SHP77 (cell line): ENCODE measurements around the gene COL18A1.

Experiments used
- DNase-seq, 2 experiments: peaks; one replicate each; lab custom pipeline; 2025; lab: John Stamatoyannopoulos, UW

Gene COL18A1

DNA sequence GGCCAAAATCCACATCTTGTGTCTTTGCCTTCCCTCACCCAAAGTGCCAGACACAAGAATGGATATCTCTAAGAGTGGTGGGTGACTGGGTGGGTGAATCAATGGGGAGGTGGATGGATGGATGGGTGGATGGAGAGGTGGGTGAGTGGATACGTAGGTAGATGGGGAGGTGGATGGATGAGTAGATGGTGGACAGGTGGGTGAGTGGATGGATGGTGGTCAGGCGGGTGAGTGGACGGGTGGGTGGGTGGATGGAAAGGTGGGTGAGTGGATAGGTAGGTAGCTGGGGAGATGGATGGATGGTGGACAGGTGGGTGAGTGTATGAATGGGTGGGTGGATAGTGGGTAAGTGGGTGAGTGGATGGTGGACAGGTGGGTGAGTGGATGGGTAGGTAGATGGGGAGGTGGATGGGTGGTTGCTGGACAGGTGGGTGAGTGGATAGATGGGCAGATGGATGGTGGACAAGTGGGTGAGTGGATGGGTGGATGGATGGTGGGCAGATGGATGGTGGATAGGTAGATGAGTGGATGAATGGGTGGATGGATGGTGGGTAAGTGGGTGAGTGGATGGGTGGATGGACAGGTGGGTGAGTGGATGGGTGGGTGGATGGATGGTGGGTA, 103.0 kb downstream of the COL18A1 start:
- no peak for DNase-seq

DNA sequence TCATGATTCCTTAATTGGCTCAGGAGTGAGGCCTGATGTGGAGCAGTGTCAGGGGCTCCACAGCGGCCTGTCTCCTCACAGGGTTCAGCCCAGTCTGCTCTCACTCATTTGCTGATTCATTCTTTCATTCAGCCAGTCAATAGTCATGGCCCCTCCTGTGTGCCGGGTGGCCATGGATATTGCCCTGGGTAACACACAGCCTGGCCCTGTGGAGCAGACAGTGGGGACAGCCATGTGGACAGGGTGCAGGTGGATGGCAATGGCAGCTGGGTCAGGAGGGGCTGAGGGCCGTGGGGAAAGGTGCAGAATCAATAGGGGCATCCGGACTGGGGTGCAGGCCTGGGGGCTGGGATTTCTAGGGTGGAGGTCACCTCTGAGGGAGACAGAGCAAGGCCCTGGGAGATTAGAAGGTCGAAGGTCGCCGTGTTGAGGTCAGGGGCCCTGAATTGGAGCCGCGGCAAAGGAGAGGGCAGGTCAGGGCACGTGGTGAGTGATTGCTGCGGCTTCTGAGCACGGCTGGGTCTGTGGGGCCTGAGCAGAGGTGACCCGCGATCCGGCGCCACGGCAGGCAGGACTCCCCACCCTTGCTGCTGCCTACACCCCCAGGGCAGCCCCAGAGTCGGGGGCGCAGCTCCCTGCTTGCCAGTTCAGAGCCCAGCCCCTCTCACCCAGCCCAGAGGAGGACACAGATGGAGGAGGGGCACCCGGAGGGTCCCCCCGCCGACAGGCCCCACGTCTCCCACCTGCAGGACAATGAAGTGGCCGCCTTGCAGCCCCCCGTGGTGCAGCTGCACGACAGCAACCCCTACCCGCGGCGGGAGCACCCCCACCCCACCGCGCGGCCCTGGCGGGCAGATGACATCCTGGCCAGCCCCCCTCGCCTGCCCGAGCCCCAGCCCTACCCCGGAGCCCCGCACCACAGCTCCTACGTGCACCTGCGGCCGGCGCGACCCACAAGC, 103.9 kb downstream of the COL18A1 start:
- no peak for DNase-seq

DNA sequence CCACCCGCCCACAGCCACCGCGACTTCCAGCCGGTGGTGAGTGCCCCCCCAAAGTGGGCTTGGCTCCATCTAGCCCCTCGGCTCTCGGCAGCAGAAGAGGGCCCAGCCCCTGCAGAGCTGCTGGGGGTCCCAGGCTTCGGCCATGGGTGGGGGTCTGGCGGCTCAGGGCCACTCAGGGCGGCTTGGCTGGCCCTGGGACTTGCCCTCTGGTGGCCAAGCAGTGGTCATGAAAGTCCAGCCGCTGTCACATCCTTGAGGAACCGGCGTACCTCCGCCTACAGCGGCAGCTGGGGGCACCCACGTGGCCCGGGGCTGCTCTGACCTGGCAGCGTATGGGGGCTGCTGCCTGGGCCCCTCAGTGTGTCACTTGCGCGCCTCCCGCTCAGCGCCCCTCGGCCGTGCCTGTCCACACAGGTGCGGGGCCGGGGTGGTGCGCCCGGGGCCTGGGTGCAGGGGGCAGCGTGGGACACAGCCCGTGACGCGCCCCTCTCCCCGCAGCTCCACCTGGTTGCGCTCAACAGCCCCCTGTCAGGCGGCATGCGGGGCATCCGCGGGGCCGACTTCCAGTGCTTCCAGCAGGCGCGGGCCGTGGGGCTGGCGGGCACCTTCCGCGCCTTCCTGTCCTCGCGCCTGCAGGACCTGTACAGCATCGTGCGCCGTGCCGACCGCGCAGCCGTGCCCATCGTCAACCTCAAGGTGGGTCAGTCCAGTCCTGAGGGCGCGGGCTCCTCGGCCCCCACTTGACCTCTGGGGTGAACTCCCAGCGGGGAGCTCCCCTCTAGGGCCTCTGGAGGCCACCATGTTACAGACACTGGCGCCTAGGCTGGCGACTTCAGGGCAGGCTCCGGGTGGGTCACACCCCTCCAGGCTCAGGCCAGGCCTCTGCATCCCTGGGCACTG, 104.9 kb downstream of the COL18A1 start:
- no peak for DNase-seq

DNA sequence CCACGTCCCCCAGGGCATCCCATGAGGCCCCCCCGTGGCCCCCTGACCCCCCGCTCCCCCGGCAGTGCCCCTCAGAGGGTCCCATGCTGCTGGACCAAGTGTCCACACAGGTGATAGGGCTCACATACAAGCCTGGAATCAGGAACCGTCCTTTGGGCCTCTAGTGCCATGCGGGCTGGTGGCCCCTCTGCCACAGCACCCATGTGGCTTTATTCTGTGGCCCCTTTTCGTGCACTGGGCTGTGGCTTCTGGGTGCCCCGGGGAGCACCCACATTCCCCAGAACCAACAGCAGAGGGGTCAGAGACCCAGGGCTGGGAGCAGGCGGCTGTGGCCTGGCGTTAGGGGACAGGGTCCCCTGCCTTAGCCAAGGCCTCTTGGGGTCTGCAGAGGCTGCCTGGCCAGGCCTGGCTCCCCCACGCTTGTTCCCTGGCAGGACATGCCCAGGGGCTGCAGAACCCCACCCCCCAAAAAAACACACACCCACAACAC, 105.5 kb downstream of the COL18A1 start:
- no peak for DNase-seq

DNA sequence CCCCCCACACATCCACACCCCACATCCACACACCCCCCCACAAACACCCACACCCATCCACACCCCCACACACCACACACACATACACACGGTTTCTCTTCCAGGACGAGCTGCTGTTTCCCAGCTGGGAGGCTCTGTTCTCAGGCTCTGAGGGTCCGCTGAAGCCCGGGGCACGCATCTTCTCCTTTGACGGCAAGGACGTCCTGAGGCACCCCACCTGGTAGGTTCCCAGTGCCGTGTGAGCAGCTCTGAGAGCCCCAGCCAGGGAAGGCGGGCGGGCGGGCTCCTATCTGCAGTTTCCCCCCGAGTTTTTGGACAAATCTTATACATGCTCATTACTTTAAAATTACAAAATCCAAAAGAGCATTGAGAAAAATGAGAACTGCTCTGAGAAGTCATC, 106.0 kb downstream of the COL18A1 start:
- DNase-seq, result no peak

DNA sequence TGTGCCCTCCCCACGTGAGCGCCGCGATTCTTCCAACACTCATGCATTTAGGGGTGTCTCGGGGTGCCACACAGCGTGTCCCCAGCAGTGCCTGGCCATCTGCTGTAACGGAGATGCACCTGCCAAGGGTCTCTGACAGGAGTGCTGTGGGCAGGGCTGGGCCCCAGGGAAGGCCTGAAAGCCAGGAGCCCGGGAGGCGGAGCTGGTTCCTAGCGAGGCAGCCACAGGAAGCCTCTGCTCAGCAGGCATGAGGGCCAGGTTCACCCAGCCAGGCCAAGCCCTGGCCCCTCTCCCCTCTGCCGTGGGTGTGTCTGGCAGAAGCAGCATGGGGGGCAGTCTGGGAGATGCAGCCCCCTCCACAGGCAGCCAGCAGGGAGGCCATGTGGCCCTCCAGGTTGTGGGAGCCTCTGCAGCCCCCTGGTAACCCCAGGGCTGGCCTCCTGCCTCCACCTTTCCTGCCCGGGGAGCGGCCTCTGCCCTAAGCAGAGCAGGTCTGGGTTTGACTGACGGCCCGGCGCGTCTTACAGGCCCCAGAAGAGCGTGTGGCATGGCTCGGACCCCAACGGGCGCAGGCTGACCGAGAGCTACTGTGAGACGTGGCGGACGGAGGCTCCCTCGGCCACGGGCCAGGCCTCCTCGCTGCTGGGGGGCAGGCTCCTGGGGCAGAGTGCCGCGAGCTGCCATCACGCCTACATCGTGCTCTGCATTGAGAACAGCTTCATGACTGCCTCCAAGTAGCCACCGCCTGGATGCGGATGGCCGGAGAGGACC, 106.9 kb downstream of the COL18A1 start:
- no peak for DNase-seq

DNA sequence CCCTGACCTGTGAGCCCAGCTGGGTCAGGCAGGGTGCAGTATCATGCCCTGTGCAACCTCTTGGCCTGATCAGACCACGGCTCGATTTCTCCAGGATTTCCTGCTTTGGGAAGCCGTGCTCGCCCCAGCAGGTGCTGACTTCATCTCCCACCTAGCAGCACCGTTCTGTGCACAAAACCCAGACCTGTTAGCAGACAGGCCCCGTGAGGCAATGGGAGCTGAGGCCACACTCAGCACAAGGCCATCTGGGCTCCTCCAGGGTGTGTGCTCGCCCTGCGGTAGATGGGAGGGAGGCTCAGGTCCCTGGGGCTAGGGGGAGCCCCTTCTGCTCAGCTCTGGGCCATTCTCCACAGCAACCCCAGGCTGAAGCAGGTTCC, 107.6 kb downstream of the COL18A1 start:
- DNase-seq, result no peak

DNA sequence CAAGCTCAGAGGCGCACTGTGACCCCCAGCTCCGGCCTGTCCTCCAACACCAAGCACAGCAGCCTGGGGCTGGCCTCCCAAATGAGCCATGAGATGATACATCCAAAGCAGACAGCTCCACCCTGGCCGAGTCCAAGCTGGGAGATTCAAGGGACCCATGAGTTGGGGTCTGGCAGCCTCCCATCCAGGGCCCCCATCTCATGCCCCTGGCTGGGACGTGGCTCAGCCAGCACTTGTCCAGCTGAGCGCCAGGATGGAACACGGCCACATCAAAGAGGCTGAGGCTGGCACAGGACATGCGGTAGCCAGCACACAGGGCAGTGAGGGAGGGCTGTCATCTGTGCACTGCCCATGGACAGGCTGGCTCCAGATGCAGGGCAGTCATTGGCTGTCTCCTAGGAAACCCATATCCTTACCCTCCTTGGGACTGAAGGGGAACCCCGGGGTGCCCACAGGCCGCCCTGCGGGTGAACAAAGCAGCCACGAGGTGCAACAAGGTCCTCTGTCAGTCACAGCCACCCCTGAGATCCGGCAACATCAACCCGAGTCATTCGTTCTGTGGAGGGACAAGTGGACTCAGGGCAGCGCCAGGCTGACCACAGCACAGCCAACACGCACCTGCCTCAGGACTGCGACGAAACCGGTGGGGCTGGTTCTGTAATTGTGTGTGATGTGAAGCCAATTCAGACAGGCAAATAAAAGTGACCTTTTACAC, 108.2 kb downstream of the COL18A1 start:
- DNase-seq, result no peak

DNA sequence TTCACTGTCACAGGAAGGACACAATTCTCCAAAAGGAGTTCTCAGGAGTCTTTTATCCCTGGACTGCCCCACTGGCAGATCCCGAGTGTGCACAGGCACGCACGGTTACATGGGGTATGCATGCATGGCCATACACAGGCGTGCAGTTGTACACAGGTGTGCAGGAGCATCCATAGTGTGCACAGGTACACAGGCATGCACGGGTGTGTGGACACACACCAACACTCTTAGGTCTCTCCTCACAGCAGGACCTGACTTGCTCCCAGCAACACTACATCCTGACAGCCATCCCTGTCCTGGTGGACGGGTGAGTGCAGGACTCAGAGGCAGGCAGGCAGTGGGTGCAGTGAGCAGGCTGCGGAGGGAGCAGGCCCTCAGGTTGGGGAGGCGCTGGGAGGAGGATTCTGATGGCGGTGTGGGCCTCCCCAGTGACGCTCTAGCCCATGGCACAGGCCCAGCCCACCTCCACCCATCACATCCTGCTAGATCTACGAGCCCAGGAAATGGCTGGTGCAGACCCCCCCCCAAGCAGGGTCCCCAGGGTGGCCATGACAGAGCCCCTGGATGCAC, 108.9 kb downstream of the COL18A1 start:
- no peak for DNase-seq

DNA sequence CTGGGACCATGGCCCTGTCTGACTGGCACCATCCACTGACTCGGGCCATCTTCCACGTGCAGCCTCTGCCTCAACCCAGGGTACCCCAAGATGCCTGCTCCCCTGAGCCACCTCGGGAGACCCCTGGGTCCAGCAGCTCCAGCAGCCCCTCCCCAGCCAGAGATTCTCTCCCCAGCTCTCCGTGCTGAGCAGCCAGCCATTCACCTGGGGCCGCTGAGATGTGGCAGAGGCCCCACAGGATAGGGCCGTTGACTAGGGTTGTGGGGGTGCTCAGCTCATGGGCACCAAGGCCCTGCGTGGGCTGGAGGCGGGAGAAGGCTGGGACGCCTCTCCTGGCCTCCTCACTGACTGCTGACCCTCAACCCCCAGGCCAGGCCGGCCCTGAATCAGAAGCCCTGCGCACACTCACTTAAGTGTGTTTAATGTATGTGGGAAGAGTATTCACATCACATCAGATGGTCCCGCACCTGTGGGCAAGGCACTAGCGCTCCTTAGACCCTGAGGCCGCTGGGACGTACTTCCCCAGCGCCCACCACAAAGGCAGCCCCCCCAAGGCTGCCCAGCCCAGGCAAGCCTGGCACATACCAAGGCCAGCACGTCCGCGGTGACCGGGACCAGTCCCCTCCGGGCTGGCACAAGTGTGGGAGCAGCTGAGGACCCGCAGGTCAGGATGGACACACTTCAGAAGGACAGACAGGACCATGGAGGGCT, 109.5 kb downstream of the COL18A1 start:
- DNase-seq, result no peak

DNA sequence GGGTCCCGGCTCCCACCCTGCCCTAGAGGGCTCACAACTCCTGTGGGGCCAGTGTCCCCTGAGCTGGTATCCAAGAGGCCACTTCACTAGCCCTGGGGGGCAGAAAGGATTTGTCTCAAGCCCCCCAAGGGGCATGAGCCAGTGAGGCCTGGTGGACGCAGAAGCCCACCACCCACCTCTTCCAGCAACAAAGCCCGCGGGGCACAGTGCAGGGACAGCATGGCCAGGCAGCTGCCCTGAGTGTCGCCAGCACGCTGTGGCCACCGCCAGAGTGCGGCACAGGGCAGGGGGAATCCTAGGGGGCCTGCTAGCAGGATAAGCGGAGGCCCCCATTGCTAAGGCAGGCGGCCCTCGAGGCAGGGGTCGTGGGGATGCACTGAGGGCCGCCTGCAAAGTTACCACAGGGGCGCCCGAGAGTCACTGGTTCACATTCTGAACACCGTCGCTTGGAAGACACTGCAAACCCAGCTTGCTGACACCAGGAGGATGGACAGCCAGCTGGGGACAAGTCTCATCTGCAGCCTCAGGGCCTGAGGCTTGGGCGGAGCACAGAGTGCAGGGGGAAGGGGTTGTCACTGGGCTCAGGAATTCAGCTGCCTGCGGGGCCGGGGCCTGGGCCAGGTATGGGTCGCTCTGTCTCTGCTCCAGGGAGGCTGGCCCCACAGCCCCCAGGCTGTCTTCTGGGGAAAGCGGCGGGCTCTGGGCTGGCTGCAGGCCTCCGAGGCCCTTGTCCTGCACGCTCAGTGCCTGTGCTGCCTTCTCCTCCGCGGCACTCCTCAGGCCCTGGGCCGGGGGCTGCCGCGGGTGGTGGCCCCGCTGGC, 110.5 kb downstream of the COL18A1 start:
- DNase-seq, result no peak

DNA sequence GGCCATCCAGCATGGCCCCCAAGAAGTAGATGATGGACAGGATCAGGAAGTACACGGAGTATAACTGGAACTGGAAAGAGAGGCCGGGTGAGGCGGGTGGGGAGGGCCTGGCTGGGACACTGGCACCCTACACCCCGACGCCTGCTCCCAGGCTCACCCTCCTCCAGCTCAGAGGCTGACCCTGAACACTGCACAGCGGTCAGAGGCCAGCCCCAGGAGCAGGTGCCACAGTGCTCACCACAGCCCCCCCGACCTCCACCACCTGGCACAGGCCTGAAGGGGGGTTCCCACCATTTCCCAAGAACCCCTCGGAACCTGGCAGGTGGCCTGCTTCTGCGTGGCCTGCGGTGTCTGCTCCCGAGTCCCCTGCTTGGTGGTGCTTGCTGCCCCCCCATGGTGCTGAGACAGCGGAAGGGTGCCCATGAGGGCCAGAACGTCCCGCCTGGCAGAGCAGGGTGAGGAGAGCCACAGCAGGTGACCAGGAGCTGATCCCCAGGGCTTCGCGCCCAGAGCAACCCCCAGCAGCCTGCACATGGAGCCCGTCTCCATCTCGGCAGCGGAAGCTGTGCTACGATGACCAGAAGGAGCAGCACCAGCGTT, 111.2 kb downstream of the COL18A1 start:
- no peak for DNase-seq

DNA sequence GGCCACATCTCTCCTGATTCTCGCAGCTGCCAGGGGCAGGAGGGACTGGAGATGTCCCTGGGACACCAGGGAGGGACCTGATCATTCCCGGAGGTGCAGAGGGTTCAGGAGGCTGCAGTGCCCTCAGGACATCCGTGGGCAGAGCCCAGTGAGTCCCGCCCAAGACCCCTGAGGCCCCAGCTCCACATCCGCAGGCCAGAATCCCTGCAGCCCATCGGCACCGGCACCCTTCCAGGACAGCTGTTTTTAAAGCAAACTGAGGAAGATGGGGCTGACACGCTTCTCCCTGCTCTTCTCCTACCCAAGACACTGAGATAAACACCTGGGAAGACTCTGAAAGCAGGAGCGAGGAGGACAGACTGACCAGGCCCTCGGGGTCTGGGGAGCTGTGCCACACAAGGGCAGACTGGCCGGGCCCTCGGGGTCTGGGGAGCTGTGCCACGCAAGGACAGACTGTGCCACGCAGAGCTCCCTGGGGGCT, 111.7 kb downstream of the COL18A1 start:
- DNase-seq, result no peak

DNA sequence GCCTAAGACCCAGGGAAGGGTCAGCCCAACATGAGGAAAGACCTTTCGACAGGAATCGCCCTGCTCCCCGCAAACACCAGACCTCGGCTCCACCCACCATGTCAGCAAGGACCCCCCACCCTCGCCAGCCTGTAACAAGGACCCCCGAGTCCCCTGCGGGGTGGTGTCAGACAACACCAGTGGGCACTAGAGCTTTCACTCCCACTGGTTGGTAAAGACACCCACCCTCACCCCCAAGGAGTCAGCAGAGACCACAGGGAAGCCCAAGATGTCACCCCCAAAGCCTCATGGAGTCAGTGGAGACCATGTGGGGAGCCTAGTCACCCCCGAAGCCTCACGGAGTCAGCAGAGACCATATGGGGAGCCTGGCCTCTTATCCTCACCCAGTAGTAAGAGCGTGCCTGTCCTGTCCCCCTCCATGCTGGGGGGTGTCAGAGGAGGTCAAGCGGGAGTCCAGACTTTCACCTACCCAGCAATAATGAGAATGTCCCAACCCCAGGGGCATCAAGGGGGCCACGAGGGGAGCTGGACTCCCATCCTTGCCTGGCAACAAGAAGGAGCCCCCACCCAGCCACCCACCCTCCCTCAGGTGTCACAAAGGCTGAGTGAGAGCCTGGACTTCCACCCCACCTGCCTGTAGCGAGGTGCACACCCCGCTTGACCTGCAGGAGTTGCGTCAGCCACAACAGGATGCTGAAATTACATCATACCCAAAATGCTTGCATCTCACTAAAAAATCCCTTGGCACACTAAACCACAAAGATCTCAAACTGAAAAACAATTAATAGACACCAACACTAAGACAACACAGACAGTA, 112.5 kb downstream of the COL18A1 start:
- no peak for DNase-seq

DNA sequence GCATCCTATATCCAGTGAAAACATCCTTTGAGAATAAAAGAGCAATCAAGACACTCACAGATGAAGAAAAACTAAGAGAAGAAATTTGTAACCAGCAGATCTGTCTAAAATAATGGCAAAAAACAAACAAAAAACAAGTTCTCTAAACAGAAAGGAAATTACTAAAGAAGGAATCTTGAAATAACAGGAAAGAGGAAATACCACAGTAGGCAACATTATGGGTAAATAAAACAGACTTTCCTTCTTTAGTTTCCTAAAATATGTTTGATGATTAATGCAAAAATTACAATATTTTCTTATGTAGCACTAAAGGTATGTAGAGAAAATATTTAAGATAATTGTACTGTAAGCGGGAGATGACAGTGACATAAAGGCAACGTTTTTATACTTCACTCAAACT, 113.8 kb downstream of the COL18A1 start:
- no peak for DNase-seq

DNA sequence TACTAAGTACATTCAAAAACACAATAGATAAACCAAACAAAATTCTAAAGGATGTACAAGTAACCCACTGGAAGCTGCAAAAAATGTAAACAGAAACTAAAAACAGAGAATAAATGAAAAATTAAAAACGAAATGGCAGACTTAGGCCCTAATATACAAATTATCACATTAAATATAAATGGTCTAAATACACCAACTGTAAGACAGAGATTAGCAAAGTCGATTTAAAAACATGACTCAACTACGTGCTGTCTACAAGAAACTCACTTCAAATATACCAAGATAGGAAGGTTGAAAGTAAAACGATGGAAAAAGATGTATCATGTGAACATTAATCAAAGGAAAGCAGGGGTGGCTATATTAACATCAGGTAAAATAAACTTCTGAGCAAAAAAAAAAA, 114.2 kb downstream of the COL18A1 start:
- no peak for DNase-seq

DNA sequence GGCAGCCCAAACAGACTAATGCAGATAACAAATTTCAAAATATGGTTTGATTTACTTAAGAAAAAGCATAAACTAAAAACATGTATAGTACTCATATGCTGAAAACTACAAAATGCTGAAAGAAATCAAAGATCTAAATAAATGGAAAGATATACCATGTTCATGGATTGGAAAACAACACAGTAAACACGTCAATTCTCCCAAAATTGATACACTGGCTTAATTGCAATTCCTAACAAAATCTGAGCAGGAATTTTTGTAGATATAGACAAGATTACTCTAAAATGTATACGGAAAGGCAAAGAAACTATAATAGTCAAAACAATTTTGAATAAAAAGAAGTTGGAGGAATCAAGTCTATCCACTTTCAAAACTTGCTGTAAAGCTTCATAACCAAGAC, 116.3 kb downstream of the COL18A1 start:
- DNase-seq, result no peak

DNA sequence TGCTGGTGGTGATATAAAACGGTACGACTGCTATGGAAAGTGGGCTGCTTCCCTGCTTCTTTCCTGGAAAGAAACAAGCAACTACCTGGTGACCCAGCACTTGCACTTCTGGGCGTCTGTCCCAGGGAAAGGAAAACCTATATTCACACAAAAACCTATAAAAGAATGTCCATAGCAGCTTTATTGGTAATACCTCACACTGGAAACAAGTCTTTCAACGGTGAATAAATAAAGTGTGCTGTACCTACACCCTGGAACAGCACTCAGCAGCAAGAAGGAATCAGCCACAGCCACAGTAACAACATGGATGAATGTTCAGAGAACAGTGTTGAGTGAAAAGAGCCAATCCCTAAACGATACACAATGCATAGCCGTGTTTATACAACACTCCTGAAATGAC, 117.4 kb downstream of the COL18A1 start:
- no peak for DNase-seq
